GM10248 (cell line): ENCODE data around the gene EFNA5.

Experiments
- CTCF ChIA-PET: fragments of 300-600 bp; sonication (Branson Sonifier 250); formaldehyde crosslinking; extraction: SDS; loops from one replicate; lab custom pipeline; 2021; ENCODE audit warnings: antibody characterized with exemption; lab: Yijun Ruan, JAX
- POLR2A ChIA-PET: fragments of 350-650 bp; sonication (Branson Sonifier 250); formaldehyde crosslinking; extraction: SDS; loops from one replicate; lab custom pipeline; 2020; ENCODE audit warnings: antibody characterized with exemption; lab: Yijun Ruan, JAX
- DNase-seq: peaks from one replicate; pipeline ENCODE4 v3.0.0; 2012; ENCODE audit errors: extremely low spot score
- CTCF ChIP-seq: IDR thresholded peaks from 2 replicates; pipeline ENCODE4 v1.5.1; 2012; ENCODE audit warnings: mild to moderate bottlenecking, low read depth; ENCODE audit errors: extremely low read depth, missing control alignments, control extremely low read depth

The EFNA5 gene

GRCh38 chr5:107546719-107547118, 124.0 kb downstream of the EFNA5 start:
- ChIA-PET CTCF (interaction anchor here (1.5 to 3.2 kb wide), 4 partner anchors 8 to 26 kb away, joined by 4 to 18 read pairs (median 6); no protein-coding TSS in a partner anchor), POLR2A (no interaction called here)
- TF ChIP-seq CTCF, result no peak
- DNase-seq, result no peak

- DNase-seq, result no peak
- no peak for TF ChIP-seq CTCF
These were observed 125.3 kb downstream of the EFNA5 start for GRCh38 chr5:107545486-107545885.

GRCh38 chr5:107544967-107545366, 125.8 kb downstream of the EFNA5 start:
- no peak for TF ChIP-seq CTCF
- ChIA-PET CTCF (interaction anchor here (1.1 to 3.2 kb wide), 6 partner anchors 9 to 52 kb away, joined by 3 to 18 read pairs (median 6); no protein-coding TSS in a partner anchor), POLR2A (no interaction called here)
- DNase-seq, result no peak

More at GRCh38 chr5:107545486-107545885, 125.3 kb downstream of the EFNA5 start:
- ChIA-PET POLR2A (no interaction called here), CTCF (interaction anchor here (1.1 to 3.2 kb wide), 6 partner anchors 9 to 51 kb away, joined by 3 to 18 read pairs (median 6); no protein-coding TSS in a partner anchor)

- DNase-seq, result no peak
- CTCF ChIA-PET, result interaction anchor here (1.6 kb wide), 1 partner anchor 28 kb away, joined by 8 read pairs; no protein-coding TSS in a partner anchor
- POLR2A ChIA-PET, result no interaction called here
- TF ChIP-seq CTCF, result no peak
These were observed 126.3 kb downstream of the EFNA5 start for GRCh38 chr5:107544476-107544875.

DNA sequence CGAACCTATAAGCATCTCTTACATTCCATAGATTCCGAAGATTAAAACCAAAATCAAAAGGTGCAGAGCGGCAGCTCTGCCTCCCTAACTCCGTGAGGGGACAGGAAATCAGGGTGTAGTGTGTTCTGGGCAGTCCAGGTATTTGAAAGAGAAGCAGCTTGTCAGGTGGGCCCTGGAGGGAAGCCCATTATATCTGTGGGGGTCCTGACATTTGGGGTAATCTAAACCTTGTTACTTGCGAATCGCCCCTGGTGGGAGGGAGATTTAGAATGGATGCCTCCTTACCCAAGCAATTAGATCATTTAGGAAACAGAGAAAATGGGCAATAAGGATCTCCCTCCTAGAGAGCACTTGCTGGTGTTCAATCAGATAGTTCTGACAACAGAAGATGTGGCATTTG, 126.9 kb downstream of the EFNA5 start:
- ChIA-PET POLR2A (no interaction called here), CTCF (no interaction called here)
- no peak for DNase-seq
- TF ChIP-seq CTCF, result no peak

DNA sequence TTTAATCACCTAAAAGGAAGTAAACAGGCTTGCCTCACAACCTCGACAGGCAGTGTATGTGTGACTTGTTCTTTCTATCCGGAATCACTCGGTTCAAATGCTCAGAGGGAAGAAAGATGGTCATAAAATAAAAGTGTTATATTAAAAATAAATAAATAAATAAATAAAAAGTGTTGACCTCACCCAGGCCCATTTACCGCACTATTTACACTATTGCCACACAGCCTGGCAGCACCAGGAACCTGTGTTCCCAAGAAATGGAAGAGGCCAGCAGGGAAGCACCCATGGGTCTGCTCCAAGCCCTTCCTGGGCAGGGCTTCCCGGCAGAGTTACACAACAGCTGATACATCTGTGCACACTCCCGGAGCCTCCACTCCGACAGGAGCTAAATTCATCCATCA, 127.9 kb downstream of the EFNA5 start:
- POLR2A ChIA-PET, result no interaction called here
- no peak for DNase-seq
- no peak for TF ChIP-seq CTCF
- CTCF ChIA-PET, result interaction anchor here (1.4 kb wide), 1 partner anchor 29 kb away, joined by 7 read pairs; no protein-coding TSS in a partner anchor

DNA sequence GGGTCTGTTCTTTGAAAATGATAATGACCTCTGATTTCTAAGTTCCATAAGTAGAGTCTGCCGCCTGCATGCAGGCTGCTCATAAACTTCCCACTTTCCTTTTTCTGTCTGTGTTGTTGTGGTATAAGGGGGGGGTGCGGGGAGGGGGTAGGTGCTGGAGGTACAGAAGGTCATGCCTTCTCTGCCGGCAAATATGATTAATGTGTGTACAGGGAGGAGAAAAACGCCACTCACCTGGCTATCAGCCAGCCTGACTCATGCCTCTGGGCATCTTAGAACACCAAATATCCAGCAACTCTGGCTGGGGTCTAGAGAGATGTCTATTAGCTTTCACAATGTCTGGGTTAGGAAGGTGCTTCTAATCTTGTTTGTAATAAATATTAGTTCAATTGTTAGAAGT, 128.3 kb downstream of the EFNA5 start:
- DNase-seq, result no peak
- no peak for TF ChIP-seq CTCF
- POLR2A ChIA-PET, result no interaction called here
- CTCF ChIA-PET, result interaction anchor here (1.4 kb wide), 1 partner anchor 29 kb away, joined by 7 read pairs; no protein-coding TSS in a partner anchor
